GM18519 (cell line): Measurements from ENCODE around the gene IARS2.
"Not testable (repeated sequence)": the region's sequence is repeated elsewhere in the genome, so short reads cannot be mapped to it uniquely, and the experiment has no call there.

Experiments used
- ATAC-seq: cut with Tn5 transposase; IDR thresholded peaks from one replicate; pipeline ENCODE4 v1.9.1; 2021; ENCODE audit warnings: mild to moderate bottlenecking, moderate library complexity; ENCODE audit not compliant: unreplicated experiment, low FRiP score

The IARS2 gene

DNA sequence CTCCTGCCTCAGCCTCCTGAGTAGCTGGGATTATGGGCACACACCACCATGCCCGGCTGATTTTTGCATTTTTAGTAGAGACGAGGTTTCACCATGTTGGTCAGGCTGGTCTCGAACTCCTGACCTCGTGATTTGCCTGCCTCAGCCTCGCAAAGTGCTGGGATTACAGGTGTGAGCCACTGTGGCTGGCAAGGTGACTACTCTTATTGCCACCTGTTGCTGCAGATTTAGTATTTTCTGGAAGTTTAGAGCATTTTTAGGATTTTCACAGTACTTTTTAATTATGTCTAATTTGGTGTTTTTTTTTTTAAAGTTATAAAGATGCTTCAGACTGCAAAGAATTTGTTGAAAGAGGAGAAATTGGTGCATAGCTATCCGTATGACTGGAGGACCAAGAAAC is 16.5 kb downstream of the IARS2 start:
- ATAC-seq: not testable (repeated sequence)

DNA sequence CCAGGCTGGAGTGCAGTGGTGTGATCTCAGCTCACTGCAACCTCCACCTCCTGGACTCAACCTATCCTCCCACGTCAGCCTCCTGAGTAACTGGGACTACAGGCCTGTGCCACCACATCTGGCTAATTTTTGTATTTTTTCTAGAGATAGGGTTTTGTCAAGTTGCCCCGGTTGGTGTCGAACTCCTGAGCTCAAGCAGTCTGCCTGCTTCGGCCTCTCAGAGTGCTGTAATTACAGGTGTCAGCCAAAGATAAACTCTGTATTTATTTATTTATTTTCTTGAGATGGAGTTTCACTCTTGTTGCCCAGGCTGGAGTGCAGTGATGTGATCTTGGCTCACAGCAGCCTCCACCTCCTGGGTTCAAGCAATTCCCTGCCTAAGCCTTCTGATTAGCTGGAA is 18.7 kb downstream of the IARS2 start:
- not testable (repeated sequence) for ATAC-seq

DNA sequence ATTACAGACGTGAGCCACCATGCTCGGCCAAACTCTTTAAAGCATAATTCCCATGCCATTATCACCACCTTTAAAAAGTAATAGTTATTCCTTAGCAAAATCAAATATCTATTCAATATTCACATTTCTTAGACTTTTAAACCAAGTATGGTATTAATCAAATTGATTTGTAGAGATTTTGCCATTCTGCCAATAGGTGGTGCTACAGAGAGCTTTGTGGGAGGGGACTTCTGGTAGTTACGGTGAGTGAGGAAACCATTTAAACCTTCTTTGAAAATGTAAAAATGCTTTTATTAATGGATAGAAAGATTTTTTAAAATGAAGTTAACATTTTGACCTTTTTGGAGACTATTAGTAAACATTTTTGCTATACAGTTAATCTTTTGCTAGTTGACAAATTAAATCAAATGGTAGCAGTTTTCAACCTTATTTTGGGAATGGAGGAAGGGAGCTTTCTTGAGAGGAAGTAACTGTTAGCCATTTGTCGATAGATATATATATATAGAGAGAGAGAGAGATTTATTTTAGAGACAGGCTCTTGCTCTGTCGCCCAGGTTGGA is 19.3 kb downstream of the IARS2 start:
- ATAC-seq: peak; percentile 56

DNA sequence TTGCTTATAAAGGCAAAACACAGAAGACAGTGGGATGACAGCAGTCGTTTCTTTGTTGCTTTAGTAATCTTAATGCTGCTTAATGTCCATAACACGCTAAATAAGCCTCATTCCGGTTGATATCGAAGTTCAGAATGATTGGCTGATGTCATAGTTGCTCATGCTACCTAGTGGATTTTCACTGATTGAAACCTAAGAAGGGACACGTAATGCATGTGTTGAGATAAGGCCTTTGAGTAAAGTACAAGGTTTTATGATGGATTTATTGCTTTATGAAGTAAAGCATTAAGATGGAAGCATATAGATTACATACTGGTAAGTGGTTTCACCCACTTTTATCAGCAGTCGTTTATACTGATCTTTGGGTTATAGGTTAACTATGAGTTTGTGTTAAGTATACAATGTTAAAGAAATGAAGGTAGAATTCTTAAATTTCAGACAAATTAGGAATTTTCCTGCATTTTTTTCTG is 25.1 kb downstream of the IARS2 start:
- ATAC-seq: no peak

DNA sequence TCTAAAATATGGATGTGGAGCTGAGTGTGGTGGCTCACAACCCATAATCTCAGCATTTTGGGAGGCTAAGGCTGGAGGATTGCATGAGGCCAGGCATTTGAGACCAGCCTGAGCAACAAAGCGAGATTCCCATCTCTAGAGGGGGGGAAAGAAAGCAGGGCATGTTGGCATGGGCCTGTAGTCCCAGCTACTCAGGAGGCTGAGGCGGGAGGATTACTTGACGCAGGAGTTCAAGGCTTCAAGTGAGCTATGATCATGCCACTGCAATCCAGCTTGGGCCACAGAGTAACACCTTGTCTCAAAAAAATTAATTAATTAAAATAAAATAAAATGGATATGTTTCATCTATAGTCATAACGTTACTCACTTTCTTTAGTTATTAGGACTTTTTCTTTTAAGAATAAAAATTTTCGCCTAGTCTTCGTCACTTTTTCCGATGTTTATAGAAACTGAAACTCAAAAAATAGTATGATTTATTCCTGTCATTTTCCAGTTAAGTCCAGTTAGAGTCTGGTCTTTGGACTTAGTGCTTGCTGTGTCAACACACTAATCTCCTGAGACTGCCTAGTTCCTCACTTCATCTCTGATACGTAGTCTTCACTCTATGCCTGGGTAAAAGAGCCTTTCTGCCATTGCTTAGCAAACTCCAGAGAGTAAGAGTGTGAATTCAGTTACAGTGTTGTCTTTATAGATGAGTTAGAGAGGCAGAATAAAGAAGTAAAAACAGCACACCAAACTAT is 28.0 kb downstream of the IARS2 start:
- no peak for ATAC-seq

DNA sequence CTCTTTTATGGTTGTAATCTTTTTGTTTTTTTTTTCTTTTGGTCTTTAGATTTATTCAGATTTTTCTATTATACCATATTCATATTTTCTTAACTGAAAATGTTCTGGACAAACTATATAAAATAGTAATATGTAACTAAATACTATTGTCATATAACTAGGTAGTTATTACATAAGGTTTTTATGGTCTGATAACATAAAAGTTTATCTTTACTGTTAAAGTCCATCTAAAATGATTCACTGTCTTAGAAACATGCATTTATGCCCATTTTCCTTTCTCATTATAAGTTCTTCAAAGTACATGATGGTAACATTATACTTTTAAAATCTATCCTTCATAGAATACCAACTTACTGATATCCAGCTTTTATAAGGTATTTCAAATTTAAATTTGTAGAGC is 29.1 kb downstream of the IARS2 start:
- no peak for ATAC-seq

DNA sequence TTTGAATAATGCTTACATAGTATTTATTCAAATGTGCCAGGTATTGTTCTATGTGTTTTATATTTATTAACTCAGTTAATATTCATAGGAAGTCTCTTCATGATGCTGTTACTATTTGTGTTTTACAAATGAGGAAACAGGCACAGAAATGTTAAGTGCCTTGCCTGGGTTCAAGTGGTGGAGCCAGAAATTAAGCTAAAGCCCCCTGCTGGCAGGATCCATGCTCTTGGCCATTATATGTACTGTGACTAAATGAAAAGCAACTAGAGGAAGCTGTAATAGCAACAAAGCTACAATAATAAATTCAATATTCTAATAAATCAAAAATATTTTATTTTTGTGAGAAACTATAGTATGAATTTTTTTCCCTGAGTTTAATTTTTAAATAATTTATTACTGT is 30.0 kb downstream of the IARS2 start:
- no peak for ATAC-seq

DNA sequence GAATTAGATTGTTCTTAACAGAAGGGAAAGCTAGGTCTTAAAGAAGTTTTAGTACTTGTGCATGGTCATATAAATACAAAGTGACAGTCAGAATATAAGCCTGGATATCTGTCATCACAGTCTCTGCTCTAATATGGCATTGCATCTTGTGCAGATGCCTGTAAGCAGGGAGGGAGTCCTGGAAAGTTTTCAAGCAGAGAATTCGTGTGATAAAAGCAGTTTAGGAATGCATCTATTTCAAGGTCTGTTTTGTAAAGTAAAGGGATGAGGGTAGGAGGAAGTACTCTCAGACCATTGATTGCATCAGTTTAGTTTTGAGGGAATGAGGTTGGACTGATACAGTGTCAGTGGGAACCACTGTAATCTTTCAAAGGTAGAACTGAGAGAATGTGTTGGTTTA is 30.6 kb downstream of the IARS2 start:
- ATAC-seq: no peak

DNA sequence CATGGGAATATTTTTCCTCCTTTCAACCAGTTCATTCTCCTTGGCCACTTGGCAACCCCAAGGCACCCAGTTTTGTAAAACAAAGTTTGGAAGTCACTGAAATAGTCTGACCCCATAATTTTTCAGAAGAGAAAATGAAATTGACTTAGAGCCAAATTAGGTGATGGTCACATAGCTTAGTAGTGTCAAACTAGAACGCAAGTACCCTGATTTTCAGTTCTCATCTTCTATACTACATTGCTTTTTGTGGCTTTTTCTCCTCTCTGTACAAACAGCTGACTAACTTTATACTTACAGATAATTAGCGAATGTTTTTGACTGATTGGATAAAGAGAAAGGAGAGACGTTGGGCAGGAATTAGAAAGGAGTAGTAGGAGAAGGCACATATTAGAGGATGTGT is 33.1 kb downstream of the IARS2 start:
- no peak for ATAC-seq

DNA sequence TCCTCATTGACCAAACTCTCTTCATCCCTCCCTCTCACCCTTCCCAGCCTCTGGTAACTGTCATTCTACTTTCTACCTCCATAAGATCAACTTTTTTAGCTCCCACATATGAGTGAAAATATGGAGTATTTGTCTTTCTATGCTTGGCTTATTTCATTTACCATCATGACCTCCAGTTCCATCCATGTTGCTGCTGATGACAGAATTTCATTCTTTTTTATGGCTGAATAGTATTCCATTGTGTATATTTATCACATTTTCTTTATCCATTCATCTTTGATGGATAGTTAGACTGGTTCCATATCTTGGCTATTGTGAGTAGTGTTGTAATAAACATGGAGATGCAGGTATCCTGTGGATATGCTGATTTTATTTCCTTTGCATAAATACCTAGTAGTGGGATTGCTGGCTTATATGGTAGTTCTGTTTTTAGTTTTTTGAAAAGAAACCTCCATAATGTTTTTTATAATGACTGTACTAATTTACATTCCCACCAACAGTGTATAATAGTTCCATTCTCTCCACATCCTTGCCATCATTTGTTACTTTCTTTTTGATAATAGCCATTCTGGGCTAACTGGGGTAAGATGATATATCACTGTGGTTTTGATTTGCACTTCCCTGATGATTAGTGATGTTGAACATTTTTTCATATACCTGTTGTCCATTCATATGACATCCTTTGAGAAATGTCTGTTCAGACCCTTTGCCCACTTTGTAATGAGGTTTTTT is 35.7 kb downstream of the IARS2 start:
- no peak for ATAC-seq

DNA sequence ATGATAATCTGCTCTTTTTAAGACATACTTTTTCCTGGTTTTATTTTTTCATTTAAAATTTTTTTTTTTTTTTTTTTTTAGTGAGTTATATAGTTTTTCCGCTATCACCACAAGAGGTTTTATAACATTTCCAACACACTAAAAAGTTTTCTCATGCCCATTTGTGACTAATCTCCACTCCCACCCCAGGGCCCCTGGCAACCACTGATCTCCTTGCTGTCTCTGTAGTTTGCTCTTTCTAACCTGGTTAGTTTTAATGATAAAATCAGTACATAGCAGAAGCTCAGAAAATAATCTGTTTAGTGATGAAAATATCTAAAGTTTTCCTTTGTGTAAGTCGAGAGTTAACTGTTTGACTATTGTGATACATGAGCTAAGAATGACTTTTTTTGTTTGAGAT is 41.8 kb downstream of the IARS2 start:
- ATAC-seq: no peak

DNA sequence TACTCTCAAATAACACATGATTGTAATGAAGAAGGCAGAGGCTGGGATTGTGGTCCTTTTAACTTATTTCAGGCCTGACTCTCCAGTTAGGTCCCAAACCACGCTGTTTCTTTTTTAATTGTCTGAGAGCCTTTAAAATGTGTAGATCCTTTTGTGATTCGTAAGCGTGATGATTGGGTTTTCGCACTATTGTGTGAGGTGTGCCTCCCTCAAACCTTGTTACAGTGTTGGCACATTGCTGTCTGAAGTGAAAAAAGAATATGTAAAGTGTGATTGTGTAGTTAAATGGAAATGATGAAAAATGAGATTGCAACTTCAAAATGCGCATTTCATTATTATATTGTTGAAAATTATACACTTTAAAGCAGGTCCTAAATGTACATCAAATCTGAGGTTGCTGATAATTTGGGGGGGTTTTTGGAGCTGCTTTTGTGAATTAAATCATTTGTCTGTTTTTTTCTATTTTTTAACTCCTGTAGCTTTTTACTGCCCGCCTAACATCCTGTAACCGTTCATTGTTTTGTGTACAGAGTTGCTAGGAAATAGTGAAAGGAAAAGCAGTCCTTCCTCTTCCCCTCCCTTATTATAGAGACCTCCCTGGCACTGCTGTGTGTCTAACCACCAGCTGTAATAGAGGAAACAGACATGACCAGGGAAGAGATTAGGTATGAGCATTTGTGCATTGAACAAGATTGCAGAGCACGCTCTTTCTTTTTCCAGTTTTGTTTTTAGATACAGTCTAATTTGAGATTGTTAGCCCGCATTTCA is 43.3 kb downstream of the IARS2 start:
- ATAC-seq: no peak

DNA sequence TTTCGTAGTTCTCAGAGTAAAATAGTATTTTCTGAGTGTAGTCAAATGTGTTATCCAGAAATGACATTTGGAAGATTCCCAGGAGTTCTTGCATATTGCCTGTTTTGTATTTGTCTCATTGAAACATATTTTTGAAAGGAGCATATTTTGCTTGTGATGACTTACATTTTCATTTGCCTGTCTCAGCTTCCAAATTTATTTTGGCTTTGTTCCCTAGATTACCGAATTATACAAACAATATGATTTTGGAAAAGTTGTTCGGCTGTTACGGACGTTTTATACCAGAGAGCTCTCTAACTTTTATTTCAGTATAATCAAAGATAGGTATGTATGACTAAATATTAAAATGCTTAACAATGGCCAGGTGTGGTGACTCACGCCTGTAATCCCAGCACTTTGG is 46.0 kb downstream of the IARS2 start:
- ATAC-seq: no peak

DNA sequence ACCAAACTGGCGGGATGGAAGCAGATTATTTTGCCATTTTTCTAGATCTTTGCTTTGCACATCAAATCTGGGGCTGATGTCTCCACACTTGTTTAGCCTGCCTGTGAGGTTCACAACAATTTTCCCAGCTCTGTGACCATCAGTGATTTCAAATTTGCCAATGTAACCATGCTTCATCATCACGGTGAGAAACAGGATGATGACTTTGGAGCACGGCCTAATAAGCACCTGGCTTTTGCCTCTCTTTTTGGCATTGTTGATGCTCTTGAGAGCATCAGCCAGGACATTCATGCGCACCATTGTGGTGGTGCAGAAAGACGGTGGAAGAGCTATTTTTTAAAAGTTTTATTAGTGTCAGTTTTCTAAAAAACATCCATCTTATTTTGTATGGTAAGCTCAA is 50.1 kb downstream of the IARS2 start:
- ATAC-seq: no peak

DNA sequence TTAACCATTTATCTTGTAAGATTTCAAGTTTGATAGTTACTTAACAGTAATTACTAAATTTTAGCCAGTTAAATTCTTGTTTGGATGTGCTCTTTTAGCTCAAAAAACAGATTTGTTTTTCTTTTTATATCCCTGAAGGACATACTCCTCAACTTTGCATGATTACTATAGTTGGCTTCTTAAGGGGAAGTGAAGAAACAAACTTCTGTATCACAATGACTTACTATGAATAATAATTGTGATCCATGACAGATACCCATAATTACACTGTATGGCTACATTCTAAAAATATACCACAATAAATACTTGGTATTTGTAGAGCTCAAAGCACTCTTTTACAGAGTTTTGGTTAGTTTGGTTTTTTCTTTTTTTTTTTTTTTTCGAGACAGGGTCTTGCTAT is 55.8 kb downstream of the IARS2 start:
- peak; percentile 63 for ATAC-seq

DNA sequence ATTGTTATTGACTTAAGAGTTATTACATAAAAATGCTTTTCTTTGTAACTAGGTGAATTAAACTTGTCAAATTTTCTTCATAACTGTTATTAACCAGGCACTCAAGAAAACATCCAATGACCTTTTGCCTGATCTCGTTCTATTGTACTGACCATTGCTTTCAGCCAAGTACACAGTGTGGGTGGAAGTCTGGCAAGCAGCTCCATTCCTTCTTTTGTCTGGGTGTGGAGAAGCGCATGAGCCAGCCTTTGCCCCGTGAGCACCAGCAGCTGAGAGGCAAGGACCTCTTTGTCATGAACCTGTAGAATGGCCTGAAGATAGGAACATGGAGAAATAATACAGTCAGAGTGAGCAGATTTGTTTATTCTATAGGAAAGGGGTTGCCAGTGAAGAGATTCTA is 57.5 kb downstream of the IARS2 start:
- no peak for ATAC-seq

DNA sequence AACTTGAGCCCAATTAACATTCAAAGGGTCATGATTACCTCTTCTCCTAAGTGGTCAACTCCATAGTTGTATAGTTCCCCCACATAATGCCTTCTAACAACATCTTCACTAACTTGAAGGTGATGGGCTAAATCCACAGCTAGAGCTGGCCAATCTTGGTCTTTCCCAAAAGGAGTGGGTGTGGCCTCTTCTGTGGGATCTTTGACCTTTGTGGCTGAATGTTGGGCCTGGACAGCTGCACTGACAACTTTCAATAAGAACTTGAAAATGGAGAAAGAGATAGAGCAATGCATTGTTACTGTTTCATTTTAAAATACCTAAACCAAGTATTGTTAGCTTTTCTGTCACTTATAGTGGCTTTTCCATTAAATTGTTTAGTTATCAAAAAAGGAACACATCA is 59.2 kb downstream of the IARS2 start:
- no peak for ATAC-seq

DNA sequence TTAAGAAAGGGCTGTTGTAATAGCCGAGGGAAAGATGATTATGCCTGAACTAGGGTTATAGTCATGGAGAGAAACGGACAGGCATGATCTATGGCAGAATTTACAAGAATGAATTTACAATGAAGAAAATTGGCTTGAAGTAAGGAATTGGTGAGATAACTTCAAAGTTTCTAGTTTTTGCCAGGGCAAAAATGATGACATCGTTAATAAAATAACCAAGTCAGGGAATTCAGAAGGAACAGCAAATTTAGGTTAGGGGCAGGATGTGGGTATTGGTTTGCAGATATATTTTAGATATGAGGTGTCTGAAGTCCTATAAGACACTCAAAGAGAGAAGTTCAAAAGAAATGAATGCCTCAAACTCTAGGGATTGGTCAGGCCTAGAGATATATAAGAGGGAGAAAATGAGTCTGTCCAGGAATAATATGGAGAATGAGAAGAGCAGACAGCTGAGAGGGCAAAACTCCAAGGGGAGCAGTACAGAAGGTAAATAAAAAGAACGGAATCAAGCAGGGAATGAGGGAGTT is 62.8 kb downstream of the IARS2 start:
- no peak for ATAC-seq

DNA sequence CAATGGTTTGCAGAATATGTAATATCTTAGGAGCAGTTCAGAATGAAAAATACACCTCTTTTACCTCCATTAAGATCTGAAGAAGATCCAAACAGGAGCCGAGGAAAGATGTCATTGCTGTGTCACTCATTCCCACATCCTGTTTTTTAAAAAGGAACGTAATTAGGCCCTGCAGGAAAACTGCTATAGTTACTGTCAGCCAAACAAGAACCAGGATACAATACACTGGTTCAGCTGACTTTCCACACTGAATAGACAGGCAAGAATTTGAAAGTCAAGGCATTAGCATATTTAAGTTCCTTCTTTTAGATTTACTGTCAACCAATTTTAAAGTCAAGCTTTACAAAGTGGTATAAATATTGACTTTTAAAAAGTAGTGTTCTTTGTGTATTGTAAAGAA is 63.8 kb downstream of the IARS2 start:
- ATAC-seq: no peak

DNA sequence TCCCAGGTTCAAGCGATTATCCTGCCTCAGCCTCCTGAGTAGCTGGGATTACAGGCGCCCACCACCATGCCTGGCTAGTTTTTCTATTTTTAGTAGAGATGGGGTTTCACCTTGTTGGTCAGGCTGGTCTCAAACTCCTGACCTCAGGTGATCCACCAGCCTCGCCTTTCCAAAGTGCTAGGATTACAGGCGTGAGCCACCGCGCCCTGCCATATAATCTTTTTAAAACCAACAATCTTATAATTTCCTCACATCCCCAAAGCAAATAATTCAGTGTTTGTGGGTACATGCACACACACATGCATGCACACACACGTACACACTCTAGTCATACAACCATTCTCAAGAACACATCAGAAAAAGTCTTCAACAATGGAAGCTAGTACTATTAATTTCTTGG is 64.6 kb downstream of the IARS2 start:
- not testable (repeated sequence) for ATAC-seq

DNA sequence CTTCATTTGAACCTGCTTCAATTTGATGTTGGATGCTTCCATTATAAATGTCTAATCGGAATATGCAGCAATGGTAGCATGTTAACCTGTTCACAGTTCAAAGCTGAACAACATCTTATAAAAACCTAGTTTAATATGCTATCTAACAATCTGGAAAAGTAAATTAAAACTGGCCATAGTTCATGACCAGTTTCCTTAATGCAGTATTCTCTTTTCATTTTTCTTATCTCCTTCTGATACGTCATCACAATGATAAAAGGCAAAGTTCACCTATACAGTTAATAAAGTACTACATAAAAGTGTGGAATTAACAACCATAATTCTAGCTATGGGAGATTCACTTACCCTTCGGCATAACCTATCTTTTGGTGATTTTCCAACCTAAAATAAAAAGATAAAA is 65.1 kb downstream of the IARS2 start:
- ATAC-seq: no peak
